Activated CD4-positive, alpha-beta memory T cell treated with anti-CD3 and anti-CD28 coated beads for 36 hours (primary cell): ENCODE measurements around the gene DENND5B. TPM values are rescaled to one million over a fixed set of nuclear protein-coding genes. Genes with fewer than 3 reads are reported as not detected.
"Not testable (repeated sequence)": the region's sequence is repeated elsewhere in the genome, so short reads cannot be mapped to it uniquely, and the experiment has no call there.

Experiments
- CTCF ChIA-PET: fragments of 350-600 bp; sonication (Branson Sonifier 250); formaldehyde crosslinking; loops from one replicate; lab custom pipeline; 2021; ENCODE audit warnings: antibody characterized with exemption, inconsistent platforms; lab: Charles Lee
- POLR2A ChIA-PET: fragments of 350-600 bp; sonication (Branson Sonifier 250); formaldehyde crosslinking; loops from one replicate; lab custom pipeline; 2021; ENCODE audit warnings: antibody characterized with exemption; lab: Charles Lee
- DNase-seq: peaks from one replicate; pipeline ENCODE4 v3.0.0-alpha.2; 2020
- H3K27ac Mint-ChIP-seq: one replicate; pipeline ENCODE4 v1.8.0; 2021; ENCODE audit warnings: mixed read lengths
- H3K27me3 Mint-ChIP-seq: one replicate; pipeline ENCODE4 v1.8.0; 2021; ENCODE audit warnings: mixed read lengths
- H3K36me3 Mint-ChIP-seq: one replicate; pipeline ENCODE4 v1.8.0; 2021; ENCODE audit warnings: mixed read lengths
- H3K4me1 Mint-ChIP-seq: one replicate; pipeline ENCODE4 v1.8.0; 2021; ENCODE audit warnings: low read depth, mixed read lengths
- H3K4me3 Mint-ChIP-seq: one replicate; pipeline ENCODE4 v1.8.0; 2021; ENCODE audit warnings: mild to moderate bottlenecking, mixed read lengths
- H3K9me3 Mint-ChIP-seq: one replicate; pipeline ENCODE4 v1.8.0; 2021; ENCODE audit warnings: mixed read lengths
- intact Hi-C: fragments of 100-400 bp; cut with micrococcal nuclease; formaldehyde crosslinking; loops from one replicate; pipeline ENCODE4 v1.15.1; 2023
- total RNA-seq, 2 experiments: library from RNA; stranded (reverse); gene quantifications; one replicate each; pipeline ENCODE4 v1.2.3, GENCODE V29; 2021

DENND5B gene
- total RNA-seq, 2 experiments from 2014 or later, result 0.10 to 0.17 TPM

DNA sequence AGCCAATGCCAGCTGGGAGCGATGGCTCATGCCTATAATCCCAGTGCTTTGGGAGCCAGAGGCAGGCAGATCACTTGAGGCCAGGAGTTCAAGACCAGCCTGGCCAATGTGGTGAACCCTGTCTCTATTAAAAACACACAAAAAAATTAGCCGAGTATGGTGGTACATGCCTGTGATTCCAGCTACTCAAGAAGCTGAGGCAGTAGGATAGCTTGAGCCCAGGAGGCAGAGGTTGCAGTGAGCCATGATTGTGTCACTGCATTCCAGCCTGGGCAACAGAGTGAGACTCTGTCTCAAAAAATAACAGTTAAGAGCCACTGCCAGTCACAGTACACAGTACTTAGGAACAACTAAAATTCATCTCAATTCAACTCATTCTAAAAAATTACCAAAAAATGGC lies 21.4 kb downstream of the DENND5B start:
- DNase-seq, H3K27ac Mint-ChIP-seq, intact Hi-C loops, H3K4me3 Mint-ChIP-seq, POLR2A ChIA-PET, H3K36me3 Mint-ChIP-seq, H3K9me3 Mint-ChIP-seq, H3K4me1 Mint-ChIP-seq, CTCF ChIA-PET: not testable (repeated sequence)
- peaks cover 12% of the 10 kb centered on the region for H3K27me3 Mint-ChIP-seq

- POLR2A ChIA-PET, result no interaction called here
Measured at GRCh38 chr12:31568498-31568897, 22.4 kb downstream of the DENND5B start.

GRCh38 chr12:31567029-31567428 lies 23.9 kb downstream of the DENND5B start:
- H3K27me3 Mint-ChIP-seq, result peaks cover 14% of the 10 kb centered on the region
- no peaks in the 10 kb centered on the region for H3K4me1 Mint-ChIP-seq
- H3K36me3 Mint-ChIP-seq, result no peaks in the 10 kb centered on the region
- no peak for DNase-seq
- CTCF ChIA-PET, result no interaction called here
- intact Hi-C loops, result no loop called here
- H3K9me3 Mint-ChIP-seq, result no peaks in the 10 kb centered on the region
- H3K4me3 Mint-ChIP-seq, result no peak overlapping the region
- POLR2A ChIA-PET, result no interaction called here
- no peak overlapping the region for H3K27ac Mint-ChIP-seq

More at GRCh38 chr12:31568498-31568897, 22.4 kb downstream of the DENND5B start:
- no peak overlapping the region for H3K4me3 Mint-ChIP-seq
- H3K36me3 Mint-ChIP-seq, result no peaks in the 10 kb centered on the region
- DNase-seq, result no peak
- CTCF ChIA-PET, result no interaction called here
- H3K27ac Mint-ChIP-seq, result no peak overlapping the region
- H3K27me3 Mint-ChIP-seq, result peaks cover 14% of the 10 kb centered on the region
- H3K4me1 Mint-ChIP-seq, result no peaks in the 10 kb centered on the region
- H3K9me3 Mint-ChIP-seq, result no peaks in the 10 kb centered on the region
- intact Hi-C loops, result no loop called here

GRCh38 chr12:31566547-31566946 lies 24.4 kb downstream of the DENND5B start:
- Mint-ChIP-seq H3K27ac (no peak overlapping the region), H3K4me3 (no peak overlapping the region), H3K36me3 (no peaks in the 10 kb centered on the region), H3K27me3 (peaks cover 14% of the 10 kb centered on the region), H3K9me3 (no peaks in the 10 kb centered on the region), H3K4me1 (no peaks in the 10 kb centered on the region)
- DNase-seq, result no peak
- ChIA-PET POLR2A (no interaction called here), CTCF (no interaction called here)
- intact Hi-C loops, result no loop called here

GRCh38 chr12:31562594-31563328 lies 28.2 kb downstream of the DENND5B start:
- H3K9me3 Mint-ChIP-seq, result no peaks in the 10 kb centered on the region
- ChIA-PET POLR2A (no interaction called here), CTCF (interaction anchor here (0.7 kb wide), 1 partner anchor 271 kb away, joined by 3 read pairs; no protein-coding TSS in a partner anchor)
- no peaks in the 10 kb centered on the region for H3K4me1 Mint-ChIP-seq
- H3K27me3 Mint-ChIP-seq, result peaks cover 23% of the 10 kb centered on the region
- no peaks in the 10 kb centered on the region for H3K36me3 Mint-ChIP-seq
- DNase-seq, result no peak
- no peak overlapping the region for H3K4me3 Mint-ChIP-seq
- intact Hi-C loops, result no loop called here
- H3K27ac Mint-ChIP-seq, result no peak overlapping the region

DNA sequence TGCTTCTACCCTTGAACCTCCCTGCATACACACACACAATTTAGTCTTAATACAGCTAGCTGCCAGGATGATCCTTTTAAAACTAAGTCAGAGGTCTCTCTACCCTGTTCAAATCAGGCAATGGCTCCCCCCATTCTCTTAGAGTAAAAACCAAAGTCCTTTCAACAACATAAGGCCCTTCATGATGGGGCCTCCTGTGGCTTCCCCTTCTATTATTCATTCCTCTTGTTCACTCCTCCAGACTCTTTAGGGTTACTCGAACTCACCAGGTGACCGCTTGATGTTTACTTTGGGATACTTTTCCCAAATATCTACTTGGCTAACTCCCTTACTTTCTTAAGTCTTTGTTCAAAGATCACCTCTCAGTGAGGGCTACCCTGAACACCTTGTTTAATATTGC lies 30.4 kb downstream of the DENND5B start:
- no peaks in the 10 kb centered on the region for H3K4me1 Mint-ChIP-seq
- CTCF ChIA-PET, result no interaction called here
- no peak overlapping the region for H3K4me3 Mint-ChIP-seq
- no peak for DNase-seq
- POLR2A ChIA-PET, result no interaction called here
- intact Hi-C loops, result no loop called here
- peaks cover 27% of the 10 kb centered on the region for H3K27me3 Mint-ChIP-seq
- H3K9me3 Mint-ChIP-seq, result no peaks in the 10 kb centered on the region
- H3K27ac Mint-ChIP-seq, result no peak overlapping the region
- no peaks in the 10 kb centered on the region for H3K36me3 Mint-ChIP-seq

- Mint-ChIP-seq H3K27ac (no peak overlapping the region), H3K9me3 (peaks cover 6% of the 10 kb centered on the region), H3K36me3 (no peaks in the 10 kb centered on the region), H3K27me3 (peaks cover 26% of the 10 kb centered on the region), H3K4me1 (no peaks in the 10 kb centered on the region), H3K4me3 (no peak overlapping the region)
- DNase-seq, result no peak
- ChIA-PET POLR2A (no interaction called here), CTCF (no interaction called here)
- intact Hi-C loops, result no loop called here
Measured at GRCh38 chr12:31558521-31558920, 32.4 kb downstream of the DENND5B start.

- no peaks in the 10 kb centered on the region for H3K4me1 Mint-ChIP-seq
- POLR2A ChIA-PET, result no interaction called here
- intact Hi-C loops, result no loop called here
- H3K36me3 Mint-ChIP-seq, result no peaks in the 10 kb centered on the region
- DNase-seq, result no peak
- no peak overlapping the region for H3K4me3 Mint-ChIP-seq
- no peak overlapping the region for H3K27ac Mint-ChIP-seq
- H3K27me3 Mint-ChIP-seq, result peaks cover 26% of the 10 kb centered on the region
- H3K9me3 Mint-ChIP-seq, result peaks cover 6% of the 10 kb centered on the region
- CTCF ChIA-PET, result no interaction called here
Measured at GRCh38 chr12:31557707-31558106, 33.2 kb downstream of the DENND5B start.

- POLR2A ChIA-PET, intact Hi-C loops, H3K4me1 Mint-ChIP-seq, H3K4me3 Mint-ChIP-seq, H3K27ac Mint-ChIP-seq, DNase-seq, CTCF ChIA-PET, H3K36me3 Mint-ChIP-seq, H3K9me3 Mint-ChIP-seq: not testable (repeated sequence)
- H3K27me3 Mint-ChIP-seq, result peaks cover 24% of the 10 kb centered on the region
Measured at GRCh38 chr12:31555466-31555865, 35.5 kb downstream of the DENND5B start.

GRCh38 chr12:31550590-31550989 lies 40.3 kb downstream of the DENND5B start:
- H3K36me3 Mint-ChIP-seq, H3K4me1 Mint-ChIP-seq, H3K27me3 Mint-ChIP-seq, H3K9me3 Mint-ChIP-seq, DNase-seq, H3K4me3 Mint-ChIP-seq, POLR2A ChIA-PET, CTCF ChIA-PET, H3K27ac Mint-ChIP-seq, intact Hi-C loops: not testable (repeated sequence)

GRCh38 chr12:31536672-31537071 lies 54.3 kb downstream of the DENND5B start:
- Mint-ChIP-seq H3K9me3 (peaks cover 3% of the 10 kb centered on the region), H3K27me3 (peaks cover 8% of the 10 kb centered on the region), H3K4me3 (no peak overlapping the region), H3K4me1 (no peaks in the 10 kb centered on the region), H3K36me3 (no peaks in the 10 kb centered on the region), H3K27ac (no peak overlapping the region)
- POLR2A ChIA-PET, result no interaction called here
- CTCF ChIA-PET, result no interaction called here
- intact Hi-C loops, result no loop called here
- DNase-seq, result no peak

GRCh38 chr12:31533470-31533869 lies 57.5 kb downstream of the DENND5B start:
- Mint-ChIP-seq H3K36me3 (no peaks in the 10 kb centered on the region), H3K27ac (no peak overlapping the region), H3K9me3 (no peaks in the 10 kb centered on the region), H3K4me3 (no peak overlapping the region), H3K27me3 (peaks cover 1% of the 10 kb centered on the region), H3K4me1 (no peaks in the 10 kb centered on the region)
- no peak for DNase-seq
- CTCF ChIA-PET, result no interaction called here
- POLR2A ChIA-PET, result no interaction called here
- intact Hi-C loops, result no loop called here

- no peaks in the 10 kb centered on the region for H3K36me3 Mint-ChIP-seq
- ChIA-PET POLR2A (no interaction called here), CTCF (no interaction called here)
- intact Hi-C loops, result no loop called here
- H3K9me3 Mint-ChIP-seq, result no peaks in the 10 kb centered on the region
- DNase-seq, result no peak
- no peak overlapping the region for H3K27ac Mint-ChIP-seq
- peaks cover 4% of the 10 kb centered on the region for H3K27me3 Mint-ChIP-seq
- no peak overlapping the region for H3K4me3 Mint-ChIP-seq
- no peaks in the 10 kb centered on the region for H3K4me1 Mint-ChIP-seq
Measured at GRCh38 chr12:31531893-31532292, 59.0 kb downstream of the DENND5B start.
